Skeletal muscle tissue (tissue), 4 donors: ENCODE measurements around the gene SYNDIG1L. TPM values are rescaled to one million over a fixed set of nuclear protein-coding genes. Genes with fewer than 3 reads are reported as not detected.
"Not testable (repeated sequence)": the region's sequence is repeated elsewhere in the genome, so short reads cannot be mapped to it uniquely, and the experiment has no call there.

Source experiments
- H3K27ac ChIP-seq: one replicate; pipeline ENCODE4 v1.7.0; 2013; ENCODE audit warnings: mild to moderate bottlenecking, low read depth, low read length, inconsistent platforms
- H3K27me3 ChIP-seq, 3 donors: one replicate each; pipeline ENCODE4 v1.7.0; 2013; ENCODE audit warnings: low read length in 3 of 3; ENCODE audit not compliant: control insufficient read depth in 3 of 3, insufficient read depth in 3 of 3
- H3K36me3 ChIP-seq, 3 donors: one replicate each; pipeline ENCODE4 v1.7.0; 2013; ENCODE audit warnings: low read length in 3 of 3; ENCODE audit not compliant: control insufficient read depth in 3 of 3, insufficient read depth in 3 of 3
- H3K4me1 ChIP-seq, 3 donors: one replicate each; pipeline ENCODE4 v1.7.0; 2013; ENCODE audit warnings: low read length in 3 of 3, mild to moderate bottlenecking in 3 of 3; ENCODE audit not compliant: control insufficient read depth in 3 of 3, insufficient read depth in 3 of 3
- H3K4me3 ChIP-seq, 3 donors: one replicate each; pipeline ENCODE4 v1.7.0; 2013; ENCODE audit warnings: low read length in 3 of 3
- H3K9ac ChIP-seq, 3 donors: one replicate each; pipeline ENCODE4 v1.7.0; 2013; ENCODE audit warnings: low read length in 3 of 3, mild to moderate bottlenecking in 3 of 3, moderate library complexity in 2 of 3, low read depth in 1 of 3
- H3K9me3 ChIP-seq, 3 donors: one replicate each; pipeline ENCODE4 v1.7.0; 2013; ENCODE audit warnings: low read length in 3 of 3; ENCODE audit not compliant: control insufficient read depth in 3 of 3
- total RNA-seq: library from RNA; depleted of rRNA; stranded (reverse); fragments of >200 nt; gene quantifications from one replicate; pipeline ENCODE4 v1.2.3, GENCODE V29; 2014
- donor health status: Osteomylitis.

The SYNDIG1L gene
- total RNA-seq, 1 donor from 2014 or later = under 0.01 TPM

- Histone ChIP-seq H3K4me3 (no peak overlapping the region), H3K27ac (no peak overlapping the region), H3K9ac (no peak overlapping the region), H3K36me3 (no peaks in the 10 kb centered on the region), H3K9me3 (no peaks in the 10 kb centered on the region), H3K4me1 (peaks cover 0 to 3% (median 3%) of the 10 kb centered on the region in 3 donors), H3K27me3 (peaks cover 0 to 2% (median 0%) of the 10 kb centered on the region in 3 donors)
These were observed 34.0 kb upstream of the SYNDIG1L start for GRCh38 chr14:74459976-74460375.

- Histone ChIP-seq H3K9me3 (no peaks in the 10 kb centered on the region), H3K4me1 (peaks cover 0 to 3% (median 3%) of the 10 kb centered on the region in 3 donors), H3K9ac (no peak overlapping the region), H3K27me3 (peaks cover 0 to 2% (median 0%) of the 10 kb centered on the region in 3 donors), H3K36me3 (no peaks in the 10 kb centered on the region), H3K4me3 (no peak overlapping the region), H3K27ac (no peak overlapping the region)
These were observed 33.4 kb upstream of the SYNDIG1L start for GRCh38 chr14:74459289-74459946.

DNA sequence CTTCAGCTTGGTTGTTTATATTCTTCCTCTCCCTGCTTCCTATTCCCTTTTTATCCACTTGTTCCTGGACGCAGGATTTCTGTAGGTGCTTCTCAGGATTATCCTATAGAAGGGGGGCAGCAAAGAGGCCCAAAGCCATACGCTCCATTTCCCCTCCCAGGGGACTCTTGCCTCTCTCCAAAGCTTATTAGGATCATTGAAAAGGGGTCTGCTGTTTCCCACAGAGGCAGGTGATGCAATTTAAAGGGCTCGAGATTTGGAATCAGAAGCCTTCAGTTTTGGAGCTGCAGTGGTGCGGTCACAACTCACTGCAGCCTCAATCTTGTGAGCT is 31.5 kb upstream of the SYNDIG1L start:
- H3K9me3 ChIP-seq = no peaks in the 10 kb centered on the region
- no peak overlapping the region for H3K27ac ChIP-seq
- H3K9ac ChIP-seq = no peak overlapping the region
- no peak overlapping the region for H3K4me3 ChIP-seq
- H3K36me3 ChIP-seq = no peaks in the 10 kb centered on the region
- H3K4me1 ChIP-seq = peaks cover 0 to 3% (median 3%) of the 10 kb centered on the region in 3 donors
- peaks cover 0 to 2% (median 0%) of the 10 kb centered on the region in 3 donors for H3K27me3 ChIP-seq

GRCh38 chr14:74456684-74457564 is 30.9 kb upstream of the SYNDIG1L start:
- Histone ChIP-seq H3K27me3 (peaks cover 0 to 2% (median 0%) of the 10 kb centered on the region in 3 donors), H3K4me3 (no peak overlapping the region), H3K9me3 (no peaks in the 10 kb centered on the region), H3K27ac (no peak overlapping the region), H3K9ac (no peak overlapping the region), H3K36me3 (no peaks in the 10 kb centered on the region), H3K4me1 (peaks cover 0 to 3% (median 3%) of the 10 kb centered on the region in 3 donors)

GRCh38 chr14:74454397-74454796 is 28.4 kb upstream of the SYNDIG1L start:
- H3K9ac ChIP-seq, H3K27ac ChIP-seq, H3K4me3 ChIP-seq, H3K27me3 ChIP-seq, H3K36me3 ChIP-seq, H3K9me3 ChIP-seq, H3K4me1 ChIP-seq: not testable (repeated sequence)

- no peaks in the 10 kb centered on the region for H3K36me3 ChIP-seq
- H3K9ac ChIP-seq = no peak overlapping the region
- H3K9me3 ChIP-seq = no peaks in the 10 kb centered on the region
- H3K4me3 ChIP-seq = no peak overlapping the region
- no peak overlapping the region for H3K27ac ChIP-seq
- no peaks in the 10 kb centered on the region for H3K4me1 ChIP-seq
- no peaks in the 10 kb centered on the region for H3K27me3 ChIP-seq
These were observed 18.9 kb upstream of the SYNDIG1L start for GRCh38 chr14:74444866-74445265.

- Histone ChIP-seq H3K4me3 (no peak overlapping the region), H3K27ac (no peak overlapping the region)
These were observed 16.7 kb upstream of the SYNDIG1L start for GRCh38 chr14:74442757-74443156.

DNA sequence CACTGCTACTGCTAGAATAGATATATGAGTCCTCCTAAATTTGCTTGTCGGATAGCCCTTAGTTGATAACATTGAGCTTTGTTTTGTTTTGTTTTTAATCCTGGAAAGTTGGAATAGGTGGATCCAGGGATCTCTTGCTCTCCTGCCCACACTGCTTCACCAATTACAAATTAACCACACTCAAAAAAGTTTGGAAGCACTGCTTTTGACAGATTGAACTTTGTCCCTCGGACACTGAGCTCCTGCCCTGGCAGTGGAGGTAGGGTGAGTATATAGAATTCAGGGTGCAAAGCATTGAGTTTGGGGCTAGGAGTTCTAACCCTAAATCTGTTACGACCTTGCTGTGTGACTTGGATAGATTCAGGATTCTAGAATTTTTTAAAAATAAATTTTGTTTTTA is 15.1 kb upstream of the SYNDIG1L start:
- Histone ChIP-seq H3K36me3 (no peaks in the 10 kb centered on the region), H3K27ac (no peak overlapping the region), H3K9ac (no peak overlapping the region), H3K4me1 (no peaks in the 10 kb centered on the region), H3K4me3 (no peak overlapping the region), H3K27me3 (peaks cover 0 to 3% (median 3%) of the 10 kb centered on the region in 3 donors), H3K9me3 (no peaks in the 10 kb centered on the region)

More at GRCh38 chr14:74442757-74443156, 16.7 kb upstream of the SYNDIG1L start:
- Histone ChIP-seq H3K4me1 (no peaks in the 10 kb centered on the region), H3K9me3 (no peaks in the 10 kb centered on the region), H3K9ac (no peak overlapping the region), H3K27me3 (peaks cover 0 to 3% (median 0%) of the 10 kb centered on the region in 3 donors), H3K36me3 (no peaks in the 10 kb centered on the region)

- H3K27me3 ChIP-seq = peaks cover 0 to 3% (median 3%) of the 10 kb centered on the region in 3 donors
- no peaks in the 10 kb centered on the region for H3K36me3 ChIP-seq
- H3K9ac ChIP-seq = no peak overlapping the region
- no peaks in the 10 kb centered on the region for H3K9me3 ChIP-seq
- no peaks in the 10 kb centered on the region for H3K4me1 ChIP-seq
- no peak overlapping the region for H3K27ac ChIP-seq
- H3K4me3 ChIP-seq = no peak overlapping the region
These were observed 12.4 kb upstream of the SYNDIG1L start for GRCh38 chr14:74438351-74438915.
